ENCODE measurements around the gene RHOBTB3.
"Not testable (repeated sequence)": the region's sequence is repeated elsewhere in the genome, so short reads cannot be mapped to it uniquely, and the experiment has no call there.

The RHOBTB3 gene

GRCh38 chr5:95836544-95836943 lies 105.4 kb downstream of the RHOBTB3 start:
- no peak for DNase-seq (ENCODE audit: insufficient read length, low spot score)
- no peak for FAIRE-seq

GRCh38 chr5:95836971-95837370 lies 105.8 kb downstream of the RHOBTB3 start:
- DNase-seq (ENCODE audit: insufficient read length, low spot score); FAIRE-seq: not testable (repeated sequence)

GRCh38 chr5:95837492-95837891 lies 106.4 kb downstream of the RHOBTB3 start:
- FAIRE-seq (no peak), DNase-seq (ENCODE audit: insufficient read length, low spot score) (no peak)

- DNase-seq (ENCODE audit: insufficient read length, low spot score) (no peak), FAIRE-seq (no peak)
Observed at GRCh38 chr5:95838001-95838520, 106.9 kb downstream of the RHOBTB3 start.

GRCh38 chr5:95838556-95838955 lies 107.4 kb downstream of the RHOBTB3 start:
- no peak for FAIRE-seq

GRCh38 chr5:95839658-95840057 lies 108.5 kb downstream of the RHOBTB3 start:
- FAIRE-seq = no peak

More at GRCh38 chr5:95838556-95838955, 107.4 kb downstream of the RHOBTB3 start:
- no peak for DNase-seq (ENCODE audit: insufficient read length, low spot score)

GRCh38 chr5:95840956-95841705 lies 110.0 kb downstream of the RHOBTB3 start:
- DNase-seq (ENCODE audit: insufficient read length, low spot score) (no peak), FAIRE-seq (no peak)

More at GRCh38 chr5:95839658-95840057, 108.5 kb downstream of the RHOBTB3 start:
- no peak for DNase-seq (ENCODE audit: insufficient read length, low spot score)

GRCh38 chr5:95841914-95842812 lies 111.0 kb downstream of the RHOBTB3 start:
- DNase-seq (ENCODE audit: insufficient read length, low spot score) (no peak), FAIRE-seq (no peak)

GRCh38 chr5:95842854-95843544 lies 111.9 kb downstream of the RHOBTB3 start:
- FAIRE-seq = peak; percentile 69
- peak; percentile 77 for DNase-seq (ENCODE audit: insufficient read length, low spot score)

- DNase-seq (ENCODE audit: insufficient read length, low spot score) (no peak), FAIRE-seq (no peak)
Observed at GRCh38 chr5:95843733-95844223, 112.6 kb downstream of the RHOBTB3 start.

- no peak for DNase-seq (ENCODE audit: insufficient read length, low spot score)
- no peak for FAIRE-seq
Observed at GRCh38 chr5:95845391-95845790, 114.3 kb downstream of the RHOBTB3 start.

Measured in HTR-8/SVneo (cell line).